Hepatocyte (in vitro differentiated cells): Measurements from ENCODE around the gene TPRG1L.

Experiments used
- EZH2phosphoT487 ChIP-seq: fragments of 200-600 bp; sonication (generic); IDR thresholded peaks from one replicate; pipeline ENCODE4 v1.6.1; 2018; ENCODE audit warnings: antibody characterized with exemption, mild to moderate bottlenecking, low read depth, moderate library complexity; ENCODE audit not compliant: unreplicated experiment, severe bottlenecking
- TF ChIP-seq, protein P1 (sequence below): fragments of 200-600 bp; sonication (generic); IDR thresholded peaks from 2 replicates; pipeline ENCODE4 v1.5.1; 2016; ENCODE audit warnings: antibody characterized with exemption, mild to moderate bottlenecking; ENCODE audit not compliant: poor library complexity

DNA sequence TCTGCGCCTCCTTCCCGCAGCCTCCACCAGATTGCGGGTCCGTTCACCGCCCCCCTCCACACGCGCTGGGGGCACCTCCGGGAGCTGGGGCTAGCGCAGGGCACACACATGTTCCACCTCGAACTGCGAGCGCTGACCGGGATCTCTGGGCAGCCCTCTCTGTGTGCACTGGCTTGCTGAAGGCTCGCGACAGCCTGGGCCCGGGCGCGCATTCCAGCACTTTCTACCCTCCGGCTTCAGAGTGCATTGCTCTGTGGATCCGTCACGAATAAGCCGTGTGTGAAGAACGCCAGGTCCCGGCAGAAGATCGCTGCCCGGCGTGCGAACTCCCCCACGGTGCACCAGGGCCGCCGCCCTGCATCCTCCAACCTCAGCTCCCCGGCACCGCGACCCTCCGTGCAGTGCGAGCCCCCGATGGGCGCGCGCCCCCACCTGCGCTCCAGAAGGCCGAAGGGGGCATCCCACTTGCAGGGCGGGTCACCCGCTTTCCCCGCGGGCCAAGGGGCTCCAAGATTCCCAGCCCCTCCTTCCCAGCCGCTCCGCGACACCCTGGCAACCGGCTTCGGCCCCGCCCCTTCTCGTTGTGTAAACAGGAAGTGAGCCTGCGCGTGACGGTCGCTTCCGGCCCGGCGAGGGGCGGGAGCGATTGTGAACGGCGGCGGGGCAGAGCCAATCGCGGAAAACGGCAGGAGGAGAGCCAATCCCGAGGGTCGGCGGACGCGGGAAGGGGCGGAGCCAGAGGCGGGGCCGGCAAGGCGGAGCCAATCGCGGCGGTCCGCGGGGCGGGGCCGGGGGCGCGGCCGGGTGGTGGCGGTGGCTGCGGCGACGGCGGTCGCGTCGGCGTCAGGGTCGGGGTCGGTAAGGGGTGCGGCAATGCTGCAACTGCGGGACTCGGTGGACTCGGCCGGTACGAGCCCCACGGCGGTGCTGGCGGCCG, at the start of gene TPRG1L:
- TF ChIP-seq EZH2phosphoT487: no peak
- TF ChIP-seq, protein P1, sequence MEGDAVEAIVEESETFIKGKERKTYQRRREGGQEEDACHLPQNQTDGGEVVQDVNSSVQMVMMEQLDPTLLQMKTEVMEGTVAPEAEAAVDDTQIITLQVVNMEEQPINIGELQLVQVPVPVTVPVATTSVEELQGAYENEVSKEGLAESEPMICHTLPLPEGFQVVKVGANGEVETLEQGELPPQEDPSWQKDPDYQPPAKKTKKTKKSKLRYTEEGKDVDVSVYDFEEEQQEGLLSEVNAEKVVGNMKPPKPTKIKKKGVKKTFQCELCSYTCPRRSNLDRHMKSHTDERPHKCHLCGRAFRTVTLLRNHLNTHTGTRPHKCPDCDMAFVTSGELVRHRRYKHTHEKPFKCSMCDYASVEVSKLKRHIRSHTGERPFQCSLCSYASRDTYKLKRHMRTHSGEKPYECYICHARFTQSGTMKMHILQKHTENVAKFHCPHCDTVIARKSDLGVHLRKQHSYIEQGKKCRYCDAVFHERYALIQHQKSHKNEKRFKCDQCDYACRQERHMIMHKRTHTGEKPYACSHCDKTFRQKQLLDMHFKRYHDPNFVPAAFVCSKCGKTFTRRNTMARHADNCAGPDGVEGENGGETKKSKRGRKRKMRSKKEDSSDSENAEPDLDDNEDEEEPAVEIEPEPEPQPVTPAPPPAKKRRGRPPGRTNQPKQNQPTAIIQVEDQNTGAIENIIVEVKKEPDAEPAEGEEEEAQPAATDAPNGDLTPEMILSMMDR: no peak
